HepG2 (cell line): ENCODE data around the gene SCYGR5. TPM values are rescaled to one million over a fixed set of nuclear protein-coding genes. Genes with fewer than 3 reads are reported as not detected.

Source experiments
- FOXK1 ChIP-seq: sonication (generic); formaldehyde crosslinking; IDR thresholded peaks from 2 replicates; pipeline ENCODE4 v1.4.0; 2020; ENCODE audit warnings: low read depth, missing genetic modification reagents, borderline replicate concordance
- GMEB2 ChIP-seq: IDR thresholded peaks from 2 replicates; pipeline ENCODE4 v1.6.1; 2016; ENCODE audit warnings: missing biosample characterization, missing genetic modification reagents, low read depth
- HDAC1 ChIP-seq: sonication (generic); formaldehyde crosslinking; IDR thresholded peaks from 2 replicates; pipeline ENCODE4 v1.5.1; 2020; ENCODE audit warnings: mild to moderate bottlenecking, missing genetic modification reagents
- IKZF5 ChIP-seq: IDR thresholded peaks from 2 replicates; pipeline ENCODE4 v1.6.1; 2018; ENCODE audit warnings: missing genetic modification reagents, mild to moderate bottlenecking, missing compliant biosample characterization
- MBD4 ChIP-seq: IDR thresholded peaks from 2 replicates; pipeline ENCODE4 v1.6.1; 2012; ENCODE audit warnings: low read length, inconsistent platforms, borderline replicate concordance
- PAWR ChIP-seq: sonication (generic); formaldehyde crosslinking; IDR thresholded peaks from 2 replicates; pipeline ENCODE4 v1.4.0; 2020; ENCODE audit warnings: missing genetic modification reagents, mild to moderate bottlenecking, borderline replicate concordance
- RAD21 ChIP-seq: fragments of 450-650 bp; formaldehyde crosslinking; IDR thresholded peaks from 2 replicates; pipeline ENCODE4 v1.5.0; 2020; ENCODE audit warnings: mild to moderate bottlenecking
- REST ChIP-seq, 2 experiments: IDR thresholded peaks; 2 replicates each; pipeline ENCODE4 v1.6.1; 2011 to 2012; ENCODE audit warnings: low read length in 2 of 2, borderline replicate concordance in 1 of 2, low read depth in 1 of 2, mild to moderate bottlenecking in 1 of 2, moderate library complexity in 1 of 2
- SALL1 ChIP-seq: sonication (generic); formaldehyde crosslinking; IDR thresholded peaks from 2 replicates; pipeline ENCODE4 v1.8.0; 2022; ENCODE audit warnings: mild to moderate bottlenecking, missing genetic modification reagents
- SOX13 ChIP-seq, 3 experiments: fragments of 450-650 bp in 1 of 3; sonication (generic) in 1 of 3; formaldehyde crosslinking in 1 of 3; IDR thresholded peaks in 2 of 3; conservative IDR thresholded peaks in 1 of 3; 2 replicates each; pipeline versions ENCODE4 v1.5.0 to v1.6.1; 2016 to 2020; ENCODE audit warnings: antibody characterized with exemption in 1 of 3, mild to moderate bottlenecking in 1 of 3, missing compliant biosample characterization in 1 of 3, missing genetic modification reagents in 1 of 3, moderate library complexity in 1 of 3
- ZMAT3 ChIP-seq: sonication (generic); formaldehyde crosslinking; conservative IDR thresholded peaks from 2 replicates; pipeline ENCODE4 v1.7.0; 2021; ENCODE audit warnings: missing genetic modification reagents
- ZNF10 ChIP-seq: sonication (generic); formaldehyde crosslinking; IDR thresholded peaks from 2 replicates; pipeline ENCODE4 v1.4.0; 2020; ENCODE audit warnings: mild to moderate bottlenecking, low read depth, missing genetic modification reagents, borderline replicate concordance
- ZNF121 ChIP-seq: sonication (generic); formaldehyde crosslinking; IDR thresholded peaks from 2 replicates; pipeline ENCODE4 v1.5.0; 2020; ENCODE audit warnings: mild to moderate bottlenecking, missing genetic modification reagents
- ZNF230 ChIP-seq: sonication (generic); formaldehyde crosslinking; IDR thresholded peaks from 2 replicates; pipeline ENCODE4 v1.4.0; 2020; ENCODE audit warnings: mild to moderate bottlenecking, missing genetic modification reagents
- ZNF251 ChIP-seq: sonication (generic); formaldehyde crosslinking; IDR thresholded peaks from 2 replicates; pipeline ENCODE4 v1.9.0; 2021; ENCODE audit warnings: mild to moderate bottlenecking, missing genetic modification reagents
- ZNF33A ChIP-seq: sonication (generic); formaldehyde crosslinking; IDR thresholded peaks from 2 replicates; pipeline ENCODE4 v1.5.1; 2020; ENCODE audit warnings: missing genetic modification reagents, mild to moderate bottlenecking, moderate library complexity, borderline replicate concordance
- ZNF350 ChIP-seq: sonication (generic); formaldehyde crosslinking; IDR thresholded peaks from 2 replicates; pipeline ENCODE4 v1.4.0; 2020; ENCODE audit warnings: mild to moderate bottlenecking, low read depth, missing genetic modification reagents, borderline replicate concordance
- ZNF431 ChIP-seq: sonication (generic); formaldehyde crosslinking; IDR thresholded peaks from 2 replicates; pipeline ENCODE4 v1.9.0; 2022; ENCODE audit warnings: missing genetic modification reagents, low read depth, mild to moderate bottlenecking, borderline replicate concordance
- ZNF557 ChIP-seq: sonication (generic); formaldehyde crosslinking; IDR thresholded peaks from 2 replicates; pipeline ENCODE4 v1.4.0; 2020; ENCODE audit warnings: missing genetic modification reagents
- ZNF562 ChIP-seq: sonication (generic); formaldehyde crosslinking; IDR thresholded peaks from 2 replicates; pipeline ENCODE4 v1.8.0; 2022; ENCODE audit warnings: missing genetic modification reagents, borderline replicate concordance
- ZSCAN20 ChIP-seq: sonication (generic); formaldehyde crosslinking; IDR thresholded peaks from 2 replicates; pipeline ENCODE4 v1.4.0; 2020; ENCODE audit warnings: missing genetic modification reagents, mild to moderate bottlenecking, borderline replicate concordance
- ZUFSP ChIP-seq: sonication (generic); formaldehyde crosslinking; IDR thresholded peaks from 2 replicates; pipeline ENCODE4 v1.9.0; 2021; ENCODE audit warnings: missing genetic modification reagents, mild to moderate bottlenecking, borderline replicate concordance
- polyA plus RNA-seq, 8 experiments: library from polyadenylated mRNA; depleted of rRNA in 3 of 8; stranded (reverse) in 7 of 8; unstranded in 1 of 8; fragments of >200 nt; fragmentation: Illumina TruSeq in 4 of 8; extraction: Trizol in 4 of 8; gene quantifications; 2 replicates each; pipeline versions ENCODE4 v1.2.1 to v1.2.3, GENCODE V29; 2011 to 2016; ENCODE audit warnings: low read depth in 4 of 8, missing spikeins in 1 of 8, mixed read lengths in 1 of 8; ENCODE audit not compliant: insufficient read depth in 1 of 8
- total RNA-seq, 5 experiments: library from RNA; depleted of rRNA; stranded (reverse); fragments of >200 nt; fragmentation: Illumina TruSeq; extraction: Trizol; gene quantifications; 2 replicates each; pipeline ENCODE4 v1.2.3, GENCODE V29; 2016; ENCODE audit warnings: low read depth in 1 of 5

SCYGR5 gene
- total and polyA plus RNA-seq, 2 of the 13 experiments (the other 11 are each of a cell fraction or from before 2014, with no cell fraction given) = not detected

GRCh38 chr2:227706859-227707258, 40.3 kb downstream of the SCYGR5 start (continued):
- TF ChIP-seq ZNF33A (CRISPR knock-in tag) (no peak), IKZF5 (0 out of 2 replicates have a peak, but pooled peaks have one; percentile 30), ZMAT3 (CRISPR knock-in tag) (no peak), ZNF562 (no peak), ZUFSP (CRISPR knock-in tag) (0 out of 2 replicates have a peak, but pooled peaks have one; percentile 15), HDAC1 (CRISPR knock-in tag) (peak; percentile 90), MBD4 (no peak), ZNF350 (CRISPR knock-in tag) (0 out of 2 replicates have a peak, but pooled peaks have one; percentile 27), REST (IDR thresholded peaks at IDR 0.05; ENCODE audit: borderline replicate concordance in 1 of 2, low read depth in 1 of 2, low read length in 2 of 2) (no peak), GMEB2 (no peak), ZNF251 (CRISPR knock-in tag) (no peak), ZNF557 (CRISPR knock-in tag) (no peak), FOXK1 (0 out of 2 replicates have a peak, but pooled peaks have one; percentile 19), ZNF121 (CRISPR knock-in tag) (no peak), ZNF431 (CRISPR knock-in tag) (peak; percentile 87), PAWR (CRISPR knock-in tag) (no peak), ZSCAN20 (no peak), ZNF10 (no peak), SALL1 (CRISPR knock-in tag) (peak; percentile 96), SOX13 (IDR thresholded peaks at IDR 0.05) (no peak), SOX13 (CRISPR knock-in tag; conservative IDR thresholded peaks at IDR 0.05 in 1 of 2, IDR thresholded peaks at IDR 0.05 in 1 of 2) (peak in 1 of 2 experiments; percentile 32; a peak in 1 of 4 replicates), RAD21 (CRISPR knock-in tag) (no peak), ZNF230 (CRISPR knock-in tag) (peak; percentile 31; the same call in 1 of the 2 replicates)
